SHP77 (cell line): ENCODE data around the gene TIAM2.
"Not testable (repeated sequence)": the region's sequence is repeated elsewhere in the genome, so short reads cannot be mapped to it uniquely, and the experiment has no call there.

Experiments
- DNase-seq, 2 experiments: peaks; one replicate each; lab custom pipeline; 2025; lab: John Stamatoyannopoulos, UW

TIAM2 gene

GRCh38 chr6:155261111-155261900 lies 266.2 kb downstream of the TIAM2 start:
- DNase-seq = no peak

GRCh38 chr6:155262655-155263054 lies 267.5 kb downstream of the TIAM2 start:
- no peak for DNase-seq

DNA sequence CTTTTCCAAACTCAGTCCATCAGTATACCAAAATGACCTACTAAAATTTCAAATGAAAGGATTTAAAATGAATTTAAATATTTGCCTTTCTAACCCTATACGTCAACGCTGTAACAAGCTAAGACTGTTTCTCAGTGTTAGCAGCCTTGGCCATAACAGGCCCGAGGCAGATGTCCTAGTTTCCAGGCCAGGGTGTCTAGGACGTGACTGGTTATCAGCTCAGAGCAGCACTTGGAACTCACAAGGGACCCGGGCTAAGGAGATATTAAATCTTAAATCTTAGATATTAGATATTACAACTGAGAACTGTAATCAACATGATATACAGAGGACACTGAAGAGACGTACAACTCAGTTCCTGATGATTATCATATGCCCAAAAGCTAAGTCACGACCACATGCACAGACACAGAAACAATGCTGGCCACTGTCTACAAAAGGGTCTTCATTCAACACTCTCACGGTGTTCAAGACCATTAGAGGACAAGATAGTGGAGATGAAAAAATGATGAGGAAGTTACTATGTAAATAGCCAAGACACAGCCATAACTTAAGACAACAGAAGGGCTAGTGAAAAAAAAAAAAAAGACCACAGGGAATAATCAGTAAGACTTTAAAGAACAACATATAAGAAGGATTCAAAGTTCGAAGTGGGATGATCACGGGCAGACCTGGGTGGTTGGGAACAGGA lies 268.4 kb downstream of the TIAM2 start, which contains the start of gene CLDN20:
Gene CLDN20, plus strand, starts transcription at position 641 of the 691 bp plus-strand sequence. CDS start 11,707 bp downstream, outside the sequence.
- no peak for DNase-seq

DNA sequence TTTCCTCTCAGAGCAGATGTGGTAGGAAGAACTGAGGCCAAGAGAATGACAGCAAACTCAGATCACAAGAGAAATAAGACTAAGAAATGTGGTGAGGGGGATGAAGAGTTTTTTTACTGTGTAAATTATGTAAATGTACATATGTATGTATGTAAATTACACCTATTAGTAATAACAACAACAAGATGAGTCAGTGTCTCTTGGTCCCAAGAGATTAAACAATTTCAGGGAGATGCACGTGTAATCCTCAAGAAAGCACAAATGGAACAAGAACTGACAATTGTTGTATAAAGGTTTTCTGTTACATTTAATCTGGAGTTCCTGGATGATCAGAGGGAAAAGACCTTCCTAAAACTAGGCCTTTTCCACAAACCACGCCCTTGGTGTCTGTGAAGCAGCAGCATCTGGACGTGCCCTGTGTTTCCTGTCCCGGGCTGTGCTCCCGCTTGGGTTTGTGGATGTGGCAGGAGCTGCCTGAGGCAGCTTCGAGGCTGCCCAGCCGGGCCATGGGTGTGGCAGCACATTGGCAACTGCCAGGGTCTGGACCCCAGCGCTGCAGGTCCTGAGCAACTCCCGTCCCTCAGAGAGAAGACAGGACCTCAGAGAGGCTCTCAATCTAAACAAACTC lies 269.7 kb downstream of the TIAM2 start:
- no peak for DNase-seq

- no peak for DNase-seq
These were observed 270.9 kb downstream of the TIAM2 start for GRCh38 chr6:155265843-155266535.

DNA sequence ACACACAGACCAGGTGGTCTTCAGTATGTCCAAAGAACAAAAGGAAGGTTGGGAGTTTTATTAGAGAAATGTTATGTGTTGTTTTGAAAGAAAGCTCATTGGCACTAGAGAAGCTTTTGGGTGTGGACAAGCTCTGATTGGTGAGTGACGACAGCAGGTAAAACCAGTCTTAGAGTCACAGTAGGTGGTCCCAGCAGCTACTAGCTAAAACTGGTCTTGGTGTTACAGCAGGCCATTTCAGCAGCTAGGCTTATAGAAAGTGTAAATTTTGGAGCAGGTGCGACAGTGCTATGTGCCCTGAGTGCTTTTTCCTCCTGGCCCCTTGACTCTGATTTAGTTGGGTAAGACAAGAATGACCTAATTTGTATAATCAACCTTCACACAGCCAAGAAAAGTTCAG lies 272.3 kb downstream of the TIAM2 start:
- DNase-seq = no peak

DNA sequence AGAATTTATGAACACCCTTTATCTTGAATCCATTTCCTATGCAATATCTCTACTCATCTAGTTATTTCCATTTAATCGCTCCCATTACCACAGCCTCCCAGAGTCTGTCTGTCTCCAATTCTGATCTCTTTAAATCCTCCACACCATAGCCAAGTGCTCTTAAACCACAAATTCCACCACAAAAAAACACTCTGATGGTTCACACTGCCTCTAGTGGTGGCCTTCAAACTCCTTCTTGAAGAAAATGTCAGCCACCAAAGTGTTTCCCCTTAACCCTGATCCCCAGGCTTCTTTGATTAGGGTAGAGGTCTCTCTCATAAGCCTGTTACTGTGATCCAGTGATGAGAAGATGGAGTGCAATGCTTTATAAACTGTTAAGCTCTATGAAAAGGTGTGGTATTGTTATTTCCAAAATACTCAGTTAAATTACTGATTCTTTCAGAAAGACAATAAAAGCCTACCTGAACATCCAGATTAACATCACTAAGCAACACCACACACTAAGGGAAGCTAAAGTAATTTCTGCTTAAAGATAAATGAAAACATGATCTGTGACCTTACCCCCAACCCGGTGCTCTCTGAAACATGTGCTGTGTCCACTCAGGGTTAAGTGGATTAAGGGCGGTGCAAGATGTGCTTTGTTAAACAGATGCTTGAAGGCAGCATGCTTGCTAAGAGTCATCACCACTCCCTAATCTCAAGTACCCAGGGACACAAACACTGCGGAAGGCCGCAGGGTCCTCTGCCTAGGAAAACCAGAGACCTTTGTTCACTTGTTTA lies 273.2 kb downstream of the TIAM2 start:
- not testable (repeated sequence) for DNase-seq

DNA sequence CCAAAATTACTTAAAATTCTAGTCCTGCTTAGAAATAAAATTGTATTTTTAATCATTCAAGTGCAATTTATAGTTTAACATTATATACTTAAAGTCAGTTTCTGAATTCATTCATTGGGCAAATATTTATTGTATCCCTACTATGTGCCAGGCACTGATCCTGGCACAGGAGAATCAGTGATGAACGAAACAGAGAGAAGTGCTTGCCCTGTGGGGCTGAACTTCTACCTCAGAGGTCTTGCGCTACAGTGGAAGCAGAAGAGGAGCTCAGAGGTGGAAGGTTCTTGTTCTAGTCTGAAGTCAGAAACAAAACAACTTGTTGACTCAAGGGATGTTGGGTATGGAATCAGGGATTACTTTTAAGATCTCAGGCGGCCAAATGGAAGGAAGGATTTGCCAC lies 274.6 kb downstream of the TIAM2 start:
- DNase-seq = no peak

DNA sequence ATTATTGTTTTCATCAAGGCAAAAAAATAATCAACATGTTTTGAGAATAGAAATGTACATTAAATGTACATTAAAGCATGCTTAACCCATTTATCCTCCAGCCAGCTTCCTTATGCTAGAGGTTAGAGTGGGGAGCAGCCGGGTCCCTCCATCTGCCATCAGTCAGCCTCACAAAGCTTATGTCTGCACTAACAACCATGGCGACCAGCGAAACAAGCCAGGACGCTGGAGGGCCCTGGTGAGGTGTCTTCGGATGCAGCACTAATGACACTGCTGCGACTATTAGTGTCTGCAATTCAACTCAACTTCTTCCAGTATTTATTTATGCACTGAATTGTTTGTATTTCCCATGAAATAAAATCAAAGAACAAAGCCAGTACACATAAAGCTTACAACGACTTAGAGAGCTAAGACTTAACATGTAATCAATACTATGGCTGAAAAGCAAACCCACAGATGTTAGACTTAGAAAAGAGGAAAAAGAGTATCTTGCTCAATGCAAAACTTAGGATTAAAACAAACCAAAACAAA lies 275.5 kb downstream of the TIAM2 start:
- DNase-seq = no peak

GRCh38 chr6:155271145-155271544 lies 276.0 kb downstream of the TIAM2 start:
- no peak for DNase-seq

DNA sequence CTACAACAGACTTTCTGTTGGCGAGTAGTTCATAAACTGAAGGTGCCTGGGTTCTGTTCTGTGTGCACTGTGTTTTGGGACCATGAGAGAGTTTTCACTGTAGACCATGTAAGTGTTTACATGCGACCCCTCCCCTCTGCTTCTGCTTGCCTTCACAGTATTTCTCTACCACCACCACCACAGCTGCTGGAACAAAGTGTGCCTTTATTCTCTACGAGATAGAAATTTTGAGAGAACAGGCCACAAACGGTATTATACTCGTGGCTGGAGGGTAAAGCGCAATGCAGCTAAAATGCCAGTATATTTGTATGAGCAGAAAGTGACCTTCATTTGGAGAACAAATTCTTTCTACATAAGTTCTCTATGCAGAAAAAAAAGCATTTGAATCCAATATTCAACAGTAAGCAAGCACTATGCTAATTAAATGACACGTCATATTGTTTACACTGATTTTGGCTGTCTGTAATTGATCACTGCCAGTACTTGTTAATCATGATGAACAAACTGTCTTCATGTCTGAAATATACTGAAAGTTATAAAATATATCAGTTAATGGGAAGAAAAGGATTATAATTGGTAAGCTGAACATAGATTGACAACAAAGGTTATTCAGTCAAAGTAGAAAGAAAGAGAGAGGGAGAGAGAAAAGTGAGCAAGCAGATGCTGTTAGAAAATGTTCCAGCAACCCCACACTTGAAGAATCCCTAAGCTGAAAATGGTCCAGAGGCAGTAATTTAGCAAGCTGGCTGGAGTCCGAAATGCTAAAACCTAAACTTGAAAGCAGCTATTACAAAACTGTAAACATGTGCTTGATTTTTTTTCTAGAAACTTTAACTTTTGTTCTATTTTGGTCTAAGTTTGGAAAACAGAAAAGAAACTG lies 277.5 kb downstream of the TIAM2 start:
- no peak for DNase-seq

DNA sequence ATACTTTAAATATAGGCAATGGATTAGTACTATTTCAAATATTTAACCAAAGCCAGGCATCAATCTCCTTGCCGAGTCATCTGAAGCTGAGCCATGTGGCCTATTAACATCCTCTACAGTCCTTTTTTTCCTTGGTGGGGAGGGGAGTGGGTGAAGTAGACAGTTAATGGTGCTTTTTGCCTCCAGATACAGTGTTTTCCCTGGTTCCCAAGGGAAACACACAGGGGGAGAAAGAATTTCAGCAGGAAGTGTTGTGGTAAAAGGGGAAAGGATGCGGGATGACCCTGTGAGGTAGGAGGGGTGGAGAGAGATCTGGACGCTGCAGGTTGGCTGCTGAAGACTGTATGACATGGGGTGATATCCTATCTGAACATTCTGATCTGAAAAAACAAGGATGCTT lies 278.3 kb downstream of the TIAM2 start:
- DNase-seq = no peak

DNA sequence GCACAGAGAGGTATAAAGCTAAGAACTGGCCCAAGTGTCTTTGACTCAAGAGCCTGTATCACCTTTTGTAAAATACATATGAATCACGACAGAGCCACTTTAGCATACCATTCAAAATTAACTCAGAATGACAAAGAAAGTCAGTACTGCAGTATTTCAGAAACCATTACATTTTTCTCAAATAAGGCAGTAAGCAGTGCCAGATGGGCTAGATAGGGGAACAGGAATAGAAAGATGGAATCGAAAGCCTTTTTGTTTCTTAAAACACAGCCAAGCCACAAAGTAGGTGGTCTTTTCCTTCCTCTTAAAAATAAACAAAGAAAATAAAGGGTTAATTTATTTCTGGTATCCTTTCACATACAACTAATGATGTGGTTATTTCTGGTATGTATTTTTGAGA lies 279.0 kb downstream of the TIAM2 start:
- DNase-seq = no peak

GRCh38 chr6:155274533-155274932 lies 279.4 kb downstream of the TIAM2 start:
- no peak for DNase-seq

GRCh38 chr6:155275808-155276480 lies 280.8 kb downstream of the TIAM2 start:
- DNase-seq = no peak

- no peak for DNase-seq
These were observed 281.5 kb downstream of the TIAM2 start for GRCh38 chr6:155276638-155277037.

DNA sequence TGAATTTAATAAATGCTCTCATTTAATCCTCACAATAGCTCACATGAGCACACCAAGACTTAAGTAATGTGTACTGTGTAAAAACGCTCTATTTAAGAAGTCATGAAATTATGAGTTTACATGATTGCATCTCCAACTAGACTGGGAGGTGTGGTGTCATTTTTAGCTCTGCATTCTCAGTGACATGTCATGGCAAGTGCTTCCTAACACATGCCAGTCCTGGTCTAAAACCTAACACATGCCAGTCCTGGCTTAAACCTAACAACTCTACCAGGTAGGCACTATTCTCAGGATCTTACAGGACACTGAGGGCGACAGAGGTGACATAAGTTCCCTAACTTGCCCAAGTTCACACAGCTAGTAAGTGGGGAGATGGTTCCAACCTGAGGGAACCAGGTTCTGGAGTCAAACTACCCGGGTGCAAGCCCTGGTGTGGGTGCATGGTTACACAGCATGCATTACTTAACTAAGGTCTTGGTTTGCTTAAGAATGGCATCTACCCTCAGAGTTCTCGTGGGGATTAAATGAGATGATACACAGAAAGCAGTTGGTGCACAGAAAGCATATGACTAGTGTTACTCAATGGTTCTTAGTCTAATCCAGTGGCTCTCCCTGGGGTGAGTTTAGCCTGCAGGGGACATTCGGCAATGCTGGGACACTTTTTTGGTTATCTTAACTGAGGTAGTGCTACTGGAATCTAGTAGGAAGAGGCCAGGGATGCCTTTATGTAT lies 283.4 kb downstream of the TIAM2 start:
- no peak for DNase-seq

- no peak for DNase-seq
These were observed 289.7 kb downstream of the TIAM2 start for GRCh38 chr6:155284775-155285174.

DNA sequence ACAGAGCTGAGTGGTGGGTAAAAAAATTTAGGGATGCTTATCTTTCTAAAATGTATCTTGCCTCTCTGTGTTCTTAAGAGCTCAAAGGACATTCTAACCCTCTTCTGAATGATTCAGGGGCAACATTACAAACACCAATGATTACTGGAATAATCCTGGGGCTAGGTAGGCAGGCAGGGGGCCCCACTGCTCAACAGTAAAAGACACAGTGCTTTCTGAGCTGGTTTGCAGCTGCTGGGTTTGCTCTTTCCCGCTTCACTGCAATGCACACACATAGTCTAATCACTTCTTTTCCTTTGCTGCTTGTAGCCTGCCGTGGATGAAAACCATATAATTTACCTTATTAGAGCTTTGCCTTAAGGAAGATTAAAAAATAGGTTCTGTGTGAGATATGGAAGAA lies 292.6 kb downstream of the TIAM2 start:
- no peak for DNase-seq
